GM18498 (cell line): Measurements from ENCODE around the gene OR8B12.

Source experiments
- ATAC-seq: cut with Tn5 transposase; IDR thresholded peaks from one replicate; pipeline ENCODE4 v1.9.1; 2021; ENCODE audit warnings: mild to moderate bottlenecking, moderate library complexity; ENCODE audit not compliant: unreplicated experiment

The OR8B12 gene, protein sequence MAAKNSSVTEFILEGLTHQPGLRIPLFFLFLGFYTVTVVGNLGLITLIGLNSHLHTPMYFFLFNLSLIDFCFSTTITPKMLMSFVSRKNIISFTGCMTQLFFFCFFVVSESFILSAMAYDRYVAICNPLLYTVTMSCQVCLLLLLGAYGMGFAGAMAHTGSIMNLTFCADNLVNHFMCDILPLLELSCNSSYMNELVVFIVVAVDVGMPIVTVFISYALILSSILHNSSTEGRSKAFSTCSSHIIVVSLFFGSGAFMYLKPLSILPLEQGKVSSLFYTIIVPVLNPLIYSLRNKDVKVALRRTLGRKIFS

DNA sequence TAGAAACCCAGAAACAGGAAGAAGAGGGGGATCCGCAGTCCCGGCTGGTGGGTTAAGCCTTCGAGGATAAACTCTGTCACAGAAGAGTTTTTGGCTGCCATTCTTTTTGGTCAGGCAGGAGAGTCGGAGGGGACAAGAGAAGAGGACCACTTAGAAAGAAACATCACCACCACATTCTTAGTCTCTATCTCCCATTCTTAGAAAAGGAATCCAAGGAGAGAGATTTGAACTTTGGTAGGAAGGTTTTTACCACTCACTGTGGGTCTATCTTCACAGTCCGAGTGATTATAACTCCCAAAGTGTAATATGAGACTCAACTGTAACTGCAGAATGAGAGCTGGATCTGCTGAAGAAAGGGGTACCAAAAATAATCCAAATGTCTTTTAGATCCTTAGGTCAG is at the start of gene OR8B12:
Gene OR8B12 (minus strand): TSS at position 101 of the 400 bp plus-strand sequence. CDS start 0 bp downstream, at position 101.
- ATAC-seq = no peak

DNA sequence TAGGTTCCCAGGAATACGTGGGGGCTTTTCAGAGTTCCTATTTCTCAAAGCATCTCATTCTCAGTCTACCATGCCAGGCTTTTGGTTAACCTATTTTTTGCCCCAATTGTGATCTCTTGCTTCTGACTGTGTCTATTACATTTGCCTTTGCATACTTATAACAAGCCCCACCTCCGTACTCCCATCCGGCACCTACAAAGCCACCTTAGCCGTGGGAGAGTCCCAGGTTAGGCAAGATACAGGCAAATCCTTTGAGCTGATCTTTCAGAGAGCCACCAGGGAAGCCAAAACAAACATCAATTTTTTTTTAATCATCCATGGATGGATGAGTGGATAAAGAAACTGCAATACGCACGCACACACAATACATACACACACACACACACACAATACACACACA is 49.2 kb upstream of the OR8B12 start:
- no peak for ATAC-seq

DNA sequence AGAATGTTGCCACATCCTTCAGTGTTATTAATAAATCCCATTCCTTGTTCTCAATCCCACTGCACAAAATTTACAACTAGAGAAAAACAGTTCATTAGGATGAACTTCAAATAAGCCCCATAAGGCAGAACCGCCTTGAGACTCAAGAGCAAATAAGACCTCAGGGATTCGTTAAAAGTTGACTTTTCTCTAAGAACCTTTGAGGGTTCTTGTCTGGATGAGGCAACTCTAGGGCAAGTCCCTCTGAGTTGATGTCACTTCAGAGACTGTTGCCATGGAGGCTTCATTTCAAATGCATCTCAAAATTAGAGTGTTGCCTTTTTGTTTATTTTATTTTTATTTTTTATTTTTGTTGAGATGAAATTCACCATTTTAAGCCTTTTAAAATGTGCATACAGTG is 48.0 kb upstream of the OR8B12 start:
- ATAC-seq = no peak

DNA sequence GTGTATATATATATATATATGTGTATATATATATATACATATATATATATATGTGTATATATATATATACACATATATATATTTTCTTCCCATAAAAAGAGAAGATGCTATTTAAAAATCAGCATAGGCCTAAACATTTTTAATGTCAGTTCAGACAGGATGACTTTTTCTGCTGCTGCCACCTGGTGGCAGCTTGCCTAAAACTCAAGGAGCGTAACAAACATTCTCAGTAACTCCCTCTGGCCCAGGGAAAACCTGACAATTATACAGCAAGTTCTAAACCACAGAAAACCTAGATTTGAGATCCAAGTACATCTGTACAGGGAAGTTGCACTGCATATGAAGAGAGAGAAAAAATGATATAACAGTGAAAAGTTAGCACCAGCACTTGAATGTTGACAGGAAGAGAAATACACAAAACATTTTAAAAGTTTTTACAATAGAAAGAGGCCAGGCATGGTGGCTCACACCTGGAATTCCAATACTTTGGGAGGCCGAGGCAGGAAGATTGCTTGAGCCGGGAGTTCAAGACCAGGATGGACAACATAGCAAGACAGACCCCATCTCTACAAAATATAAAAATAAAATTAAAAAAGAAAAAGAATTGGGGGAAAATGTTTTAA is 42.9 kb upstream of the OR8B12 start:
- ATAC-seq = peak; percentile 60

DNA sequence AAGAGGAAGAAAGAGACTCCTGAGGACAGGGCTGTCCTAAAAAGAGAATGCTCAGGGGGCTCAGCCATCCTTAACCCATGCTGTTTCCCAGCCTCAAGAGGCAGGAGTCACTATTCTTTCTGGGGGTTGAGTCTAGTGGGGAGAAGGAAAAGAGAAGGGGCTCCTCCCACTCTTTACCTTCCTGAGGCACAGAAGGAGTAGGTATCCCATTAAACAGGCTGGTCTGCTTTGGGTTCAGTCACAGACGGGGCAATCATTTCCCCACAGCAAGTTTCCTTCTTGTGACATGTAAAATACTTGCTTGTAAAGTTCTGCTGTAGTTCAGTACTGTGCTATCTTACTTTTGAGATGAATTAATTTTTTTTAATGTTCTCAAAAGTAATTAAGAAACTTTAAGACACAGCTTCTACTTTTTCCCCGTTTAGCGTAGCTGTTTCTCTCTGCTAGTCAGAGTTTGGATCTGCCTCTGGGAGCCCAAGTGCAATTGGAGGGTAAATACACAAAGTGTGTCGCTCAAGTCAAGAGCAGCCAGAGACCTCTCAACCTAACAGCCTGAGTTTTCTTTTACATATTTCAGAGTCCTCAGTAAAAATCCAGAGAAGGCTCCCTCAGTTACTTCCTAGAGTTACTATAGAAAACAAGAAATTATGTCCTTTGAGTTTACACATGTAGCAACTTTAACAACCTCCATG is 41.4 kb upstream of the OR8B12 start:
- ATAC-seq = no peak

DNA sequence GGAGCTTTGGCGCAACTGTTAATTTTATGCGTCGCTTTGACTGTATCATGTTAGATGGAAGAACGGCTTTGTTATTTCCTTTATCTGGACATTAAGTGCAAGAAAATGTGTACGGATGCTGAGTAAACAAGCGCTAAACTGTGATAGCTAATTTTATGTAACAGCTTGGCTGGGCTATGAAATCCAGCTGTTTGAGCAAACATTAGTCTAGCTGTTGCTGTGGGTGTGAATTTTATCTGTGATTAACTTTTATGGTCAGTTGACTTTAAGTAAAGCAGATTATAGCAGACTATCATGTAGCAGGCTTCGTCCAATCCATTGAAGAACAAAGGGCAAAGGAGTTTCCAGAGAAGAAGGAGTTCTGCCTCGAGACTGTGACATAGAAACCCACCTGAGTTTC is 40.3 kb upstream of the OR8B12 start:
- no peak for ATAC-seq

DNA sequence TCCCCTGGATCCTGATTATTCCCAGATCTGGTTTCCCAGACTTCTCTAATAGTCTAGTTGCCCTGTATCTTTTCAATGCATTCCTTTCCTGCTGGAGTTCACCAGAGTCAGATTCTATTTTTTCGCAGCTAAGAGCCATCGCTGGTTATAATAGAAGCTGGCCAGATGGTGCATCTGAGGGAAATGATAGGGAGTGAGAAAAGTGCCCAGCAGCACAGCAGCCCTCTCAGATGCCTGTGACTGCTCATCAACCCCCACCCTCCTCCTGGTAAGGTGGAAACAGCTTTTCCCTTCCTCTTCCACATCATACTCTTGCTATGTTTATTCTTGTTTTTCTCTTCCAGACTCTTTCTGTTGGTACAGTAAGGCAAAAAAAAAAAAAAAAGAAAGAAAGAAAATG is 39.1 kb upstream of the OR8B12 start:
- no peak for ATAC-seq

DNA sequence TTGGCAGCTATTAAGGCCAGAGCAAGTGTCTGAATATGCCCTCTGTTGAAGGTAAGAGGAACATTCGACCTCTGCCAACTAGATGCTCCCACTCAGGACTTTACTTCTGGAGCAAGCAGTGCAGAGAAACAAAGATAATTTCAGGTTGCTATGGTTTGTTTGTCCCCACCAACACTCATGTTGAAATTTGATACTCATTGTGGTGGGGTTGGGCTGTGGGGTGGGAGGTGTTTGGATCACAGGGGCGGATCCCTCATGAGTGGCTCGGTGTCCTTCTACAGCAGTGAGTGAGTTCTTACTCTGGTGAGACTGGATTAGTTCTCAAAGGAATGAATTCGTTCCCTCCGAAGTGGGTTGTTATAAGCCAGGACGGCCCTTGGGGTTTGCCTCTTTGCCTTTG is 38.4 kb upstream of the OR8B12 start:
- ATAC-seq = no peak

DNA sequence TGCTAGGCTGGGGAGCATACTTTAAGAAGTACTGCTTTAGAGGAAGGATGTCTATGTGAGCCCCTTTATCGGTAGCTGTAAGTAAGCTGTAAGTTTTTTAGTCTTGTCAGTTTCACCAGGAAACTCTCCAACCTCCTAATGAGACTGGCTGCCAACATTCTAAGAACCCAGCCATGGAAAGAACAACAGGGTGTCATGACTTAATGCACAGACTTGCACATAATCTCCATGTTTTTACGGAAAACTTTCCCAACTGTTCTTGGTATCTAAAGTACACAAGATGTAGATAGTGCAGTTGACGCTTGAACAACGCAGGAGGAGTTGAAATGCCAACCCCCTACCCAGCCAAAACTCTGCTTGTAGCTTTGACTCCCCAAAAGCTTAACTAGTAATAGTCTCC is 35.3 kb upstream of the OR8B12 start:
- ATAC-seq = no peak

DNA sequence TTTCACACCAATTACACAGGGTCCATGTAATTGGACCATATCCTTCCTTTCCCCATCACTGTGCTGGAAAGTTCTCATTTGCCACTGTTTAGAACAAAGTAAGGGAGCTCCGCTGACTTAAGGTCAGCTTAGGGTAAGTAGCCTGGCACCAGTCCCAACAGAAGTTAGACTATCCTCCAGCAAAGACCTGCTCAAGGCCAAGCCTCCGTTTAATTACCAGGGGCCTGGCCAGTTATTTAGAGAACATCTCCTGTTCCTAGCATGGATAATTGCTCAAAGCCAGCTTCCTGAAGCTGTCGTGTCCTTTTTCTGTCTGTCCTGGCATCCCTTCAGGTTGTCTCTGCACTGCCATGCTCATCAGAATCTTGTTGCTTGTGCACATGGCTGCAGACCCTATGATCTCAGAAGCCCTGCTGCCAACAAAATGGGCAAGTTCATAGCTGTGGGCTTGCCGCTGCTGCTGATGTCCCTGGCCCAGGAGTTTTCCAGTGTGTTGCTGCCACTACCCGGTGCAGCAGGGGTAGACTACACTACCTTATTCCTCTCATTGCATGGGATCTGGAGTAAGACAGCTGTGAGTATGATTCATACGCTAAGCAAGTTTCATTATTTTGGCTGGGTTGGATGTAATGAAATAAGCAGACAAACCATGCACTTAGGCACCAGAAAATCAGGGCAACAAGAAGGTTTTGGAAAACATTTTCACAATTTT is 34.4 kb upstream of the OR8B12 start:
- ATAC-seq = no peak

DNA sequence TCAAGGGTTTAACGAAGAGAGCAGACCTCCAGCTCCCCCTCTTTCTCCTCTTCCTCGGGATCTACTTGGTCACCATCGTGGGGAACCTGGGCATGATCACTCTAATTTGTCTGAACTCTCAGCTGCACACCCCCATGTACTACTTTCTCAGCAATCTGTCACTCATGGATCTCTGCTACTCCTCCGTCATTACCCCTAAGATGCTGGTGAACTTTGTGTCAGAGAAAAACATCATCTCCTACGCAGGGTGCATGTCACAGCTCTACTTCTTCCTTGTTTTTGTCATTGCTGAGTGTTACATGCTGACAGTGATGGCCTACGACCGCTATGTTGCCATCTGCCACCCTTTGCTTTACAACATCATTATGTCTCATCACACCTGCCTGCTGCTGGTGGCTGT is 26.7 kb upstream of the OR8B12 start:
- no peak for ATAC-seq

DNA sequence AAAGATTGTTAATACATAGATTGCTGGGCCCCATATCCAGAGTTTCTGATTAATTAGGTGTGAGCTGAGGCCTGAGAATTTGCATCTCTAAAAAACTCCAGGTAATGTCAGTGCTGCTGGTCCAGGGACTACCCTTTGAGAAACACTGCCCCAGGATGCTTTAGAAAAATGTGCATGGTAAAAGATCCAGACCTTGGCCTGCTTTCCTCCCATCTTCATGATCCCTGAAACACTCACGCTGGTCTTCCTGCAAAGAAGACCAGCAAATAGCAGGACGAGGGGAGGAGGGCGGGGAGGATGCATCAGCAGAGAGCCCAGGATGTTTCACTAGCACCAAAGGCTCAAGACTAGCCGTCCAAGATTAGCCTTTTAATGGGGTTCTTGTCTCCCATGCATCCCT is 26.2 kb upstream of the OR8B12 start, which contains the start of gene OR8A1:
Gene OR8A1 (plus strand): TSS at position 301 of the 400 bp plus-strand sequence. CDS start 123 bp downstream, outside the sequence.
- ATAC-seq = no peak

DNA sequence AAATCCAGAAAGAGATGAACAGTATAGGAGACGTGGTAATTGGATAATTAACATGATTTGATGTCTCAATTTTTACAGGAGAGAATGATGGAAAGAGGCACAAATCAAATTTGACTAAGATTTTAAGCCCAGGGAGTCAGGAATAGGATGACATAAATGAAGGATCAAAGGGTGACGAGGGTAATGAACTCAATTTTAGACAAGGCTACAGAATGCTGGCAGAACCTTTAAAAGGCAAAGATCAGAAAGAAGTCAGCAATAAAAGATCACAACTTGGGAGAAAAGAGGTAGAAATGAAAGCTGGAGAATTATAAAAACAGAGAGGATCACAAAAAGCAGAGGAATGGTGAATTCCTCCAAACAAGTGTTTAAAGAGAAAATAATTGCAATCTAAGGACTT is 13.4 kb upstream of the OR8B12 start:
- no peak for ATAC-seq

DNA sequence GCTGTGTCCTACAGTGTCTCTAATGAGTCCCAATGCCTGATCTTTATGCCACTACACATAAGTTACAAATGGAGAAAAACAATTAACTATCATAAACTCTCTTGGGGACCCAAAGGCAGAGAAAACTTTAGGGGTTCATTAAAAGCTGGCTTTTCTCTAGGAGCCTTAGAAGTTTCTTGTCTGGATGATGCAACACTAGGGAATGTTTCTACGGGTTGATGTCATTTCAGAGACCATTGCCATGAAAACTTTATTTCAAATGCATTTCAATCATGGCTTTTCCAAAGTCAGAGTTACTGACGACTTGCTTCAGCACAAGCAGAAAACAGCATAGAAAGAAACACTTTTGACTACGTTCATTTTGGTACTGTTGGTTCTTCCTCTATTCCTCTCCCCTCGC is 8.5 kb upstream of the OR8B12 start:
- no peak for ATAC-seq

DNA sequence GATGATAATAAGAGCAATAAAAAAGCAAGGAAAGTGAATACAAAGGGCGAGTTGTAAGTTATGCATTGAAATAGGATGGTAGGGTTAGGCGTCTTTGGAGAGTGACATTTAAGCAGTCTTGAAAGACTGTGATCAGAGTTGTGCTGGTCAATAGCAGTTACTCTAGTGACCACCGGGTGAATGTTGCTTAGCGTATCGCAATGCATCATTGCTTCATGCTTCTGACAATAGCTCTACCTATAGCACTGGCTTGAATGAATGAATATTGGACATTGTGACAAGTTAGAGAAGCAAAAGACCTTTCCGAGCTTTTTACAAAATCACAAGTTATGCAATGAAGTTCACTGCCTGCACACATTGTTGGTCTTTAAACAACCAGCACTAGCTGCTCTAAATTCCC is 7.7 kb upstream of the OR8B12 start:
- no peak for ATAC-seq

DNA sequence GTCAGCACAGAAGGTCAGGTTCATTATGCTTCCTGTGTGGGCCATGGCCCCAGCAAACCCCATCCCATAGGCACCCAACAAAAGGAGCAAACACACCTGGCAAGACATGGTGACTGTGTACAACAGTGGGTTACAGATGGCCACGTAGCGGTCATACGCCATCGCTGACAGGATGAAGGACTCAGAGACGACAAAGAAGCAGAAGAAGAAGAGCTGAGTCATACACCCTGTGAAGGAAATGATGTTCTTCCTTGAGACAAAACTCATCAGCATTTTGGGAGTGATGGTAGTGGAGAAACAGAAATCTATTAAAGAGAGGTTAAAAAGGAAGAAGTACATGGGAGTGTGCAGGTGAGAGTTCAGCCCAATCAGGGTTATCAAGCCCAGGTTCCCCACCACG is 309 bp downstream of the OR8B12 start:
- no peak for ATAC-seq

DNA sequence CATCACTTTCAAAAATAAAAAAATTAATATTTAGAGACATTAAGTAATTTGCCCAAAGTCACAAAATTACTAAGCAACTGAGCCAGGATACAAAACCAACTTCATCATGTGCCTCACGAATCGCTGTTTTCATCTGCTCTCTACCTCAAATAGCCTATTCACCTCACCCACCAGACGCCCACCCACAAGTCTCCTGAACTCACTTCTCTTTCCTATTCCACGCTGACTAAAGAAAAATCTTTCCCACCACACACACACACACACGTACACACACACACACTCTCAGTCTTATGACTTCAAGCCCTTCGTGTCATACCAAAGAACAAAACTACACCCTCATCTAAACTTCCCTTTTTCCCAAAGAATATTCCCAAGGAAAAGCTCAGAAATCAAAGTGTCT is 2.2 kb downstream of the OR8B12 start:
- ATAC-seq = no peak

DNA sequence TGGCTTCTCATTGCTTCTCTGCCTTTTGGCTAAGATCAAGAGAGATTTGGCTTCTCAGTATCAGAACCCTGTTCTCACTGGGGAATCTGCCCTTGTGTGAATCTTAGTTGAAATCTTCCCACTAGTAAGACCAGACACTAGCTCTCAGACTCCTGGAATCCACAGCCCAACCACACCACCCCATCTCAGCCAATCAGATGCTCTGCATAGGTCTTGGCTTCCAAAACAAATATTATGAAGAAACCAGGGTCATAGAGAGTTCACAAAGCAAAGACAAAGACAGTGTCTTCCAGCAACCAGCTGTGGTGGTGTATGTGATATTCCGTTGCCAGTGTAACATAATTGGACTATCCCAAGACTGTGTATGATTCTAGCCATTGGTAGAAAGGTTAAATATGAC is 5.4 kb downstream of the OR8B12 start:
- ATAC-seq = no peak

DNA sequence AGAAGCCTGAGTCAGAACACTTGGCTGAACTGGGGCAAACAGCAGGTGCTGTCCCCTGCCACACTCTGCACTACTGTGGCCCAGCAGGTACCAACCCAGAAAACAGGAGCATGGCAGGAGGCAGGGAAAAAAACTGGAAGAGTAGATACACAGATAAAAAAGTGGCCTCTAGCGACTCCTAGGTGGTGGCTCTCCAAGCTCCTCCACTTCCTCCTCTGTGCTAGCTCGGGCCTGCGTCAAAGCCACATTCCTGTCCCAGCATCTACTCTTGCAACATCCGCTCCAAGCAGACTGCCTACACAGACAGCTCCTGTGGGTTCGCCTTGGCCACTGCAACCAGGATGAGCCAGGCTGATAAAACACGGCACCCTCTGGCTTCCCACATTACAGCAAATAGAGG is 6.9 kb downstream of the OR8B12 start:
- no peak for ATAC-seq

DNA sequence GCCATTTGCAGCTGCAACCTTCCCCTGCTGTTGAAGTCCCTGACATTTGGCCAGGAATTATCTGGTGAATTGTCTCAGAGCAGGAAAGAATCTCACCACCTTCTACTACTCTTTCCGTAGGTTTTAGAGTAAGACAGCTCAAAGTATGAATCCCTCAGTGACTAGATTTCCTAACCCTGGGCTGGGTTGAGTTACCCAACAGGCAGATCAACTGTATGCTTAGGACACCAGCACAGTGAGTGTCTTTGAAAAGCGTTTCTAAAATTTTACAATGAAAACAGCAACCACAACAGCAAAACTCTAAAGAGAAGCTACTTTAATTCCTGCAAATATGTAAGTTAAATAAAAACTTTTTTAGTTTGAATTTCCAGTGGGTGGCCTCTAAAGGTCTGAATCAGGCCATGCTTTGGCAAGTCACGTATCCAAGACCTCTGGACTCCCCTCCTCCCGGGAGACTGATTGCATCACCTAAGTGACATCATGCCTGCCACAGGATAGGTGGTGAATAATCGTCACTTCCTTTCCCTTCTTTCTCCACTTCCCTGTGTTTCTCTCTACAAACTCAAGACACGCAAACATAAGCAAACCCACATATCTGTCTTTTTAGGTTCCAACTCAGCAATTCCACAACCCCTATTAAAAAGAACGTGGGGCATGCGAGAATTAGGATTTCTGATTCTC is 7.8 kb downstream of the OR8B12 start:
- ATAC-seq = no peak

DNA sequence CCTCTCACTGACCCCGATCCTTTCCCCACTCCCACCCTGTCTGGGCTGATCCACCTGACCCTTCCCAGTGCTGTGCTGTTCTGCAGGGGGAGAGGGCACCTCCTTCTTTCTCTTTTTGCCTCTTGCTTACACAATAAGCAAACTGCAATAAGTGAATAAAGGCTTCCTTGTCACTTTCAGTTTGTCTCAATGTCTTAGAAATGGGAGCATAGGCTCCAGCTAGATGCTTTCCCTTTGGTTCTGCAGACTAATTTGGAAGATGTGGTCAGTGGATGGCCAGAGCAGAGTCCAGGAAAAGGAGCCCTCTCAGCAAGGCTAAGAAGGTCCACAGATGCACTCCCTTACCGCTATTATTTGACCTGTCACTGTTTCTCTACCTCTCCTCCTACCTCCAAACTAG is 9.4 kb downstream of the OR8B12 start:
- no peak for ATAC-seq
